Measurements from ENCODE around the gene LCP1. TPM values are rescaled to one million over a fixed set of nuclear protein-coding genes. Genes with fewer than 3 reads are reported as not detected.

The LCP1 gene
- total RNA-seq, 1 experiment from 2014 or later, result 1.5 TPM

DNA sequence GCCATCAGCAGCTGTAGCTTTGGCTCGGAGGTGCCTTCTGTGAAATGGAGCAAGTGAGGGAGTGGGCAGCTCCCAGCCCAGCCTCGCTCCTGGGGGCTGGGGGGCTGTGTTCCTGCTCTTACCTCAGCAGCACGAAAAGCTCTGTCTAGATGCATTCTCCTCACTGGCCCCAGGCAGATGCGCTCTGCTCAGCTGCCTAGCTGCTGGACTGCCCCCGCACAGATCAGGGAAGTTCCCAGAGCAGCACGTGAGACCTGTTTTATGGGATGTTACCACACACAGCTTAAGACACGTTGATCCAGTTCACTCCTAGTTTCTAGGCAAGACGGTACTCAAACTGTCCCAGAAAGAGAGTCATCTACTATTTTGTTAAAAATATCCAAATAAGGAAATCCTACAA is 13.6 kb downstream of the LCP1 start:
- no peak for ATAC-seq
- no peaks in the 10 kb centered on the region; the same call in 1 of the 2 replicates for H3K27me3 ChIP-seq (ENCODE audit: control insufficient read depth, insufficient read depth, low read length)
- POLR2A ChIA-PET, result no interaction called here
- no peak for TF ChIP-seq TCF7L2 (IDR thresholded peaks at IDR 0.05; ENCODE audit: low read depth, low read length)
- no peak for TF ChIP-seq SIN3A (IDR thresholded peaks at IDR 0.05; ENCODE audit: borderline replicate concordance, insufficient read depth, low read depth, low read length)
- no peak for TF ChIP-seq CTCF (IDR thresholded peaks at IDR 0.05)
- TF ChIP-seq POLR2AphosphoS5 (IDR thresholded peaks at IDR 0.05; ENCODE audit: low read depth, low read length), result no peak
- TF ChIP-seq REST (IDR thresholded peaks at IDR 0.05; ENCODE audit: insufficient read depth in 1 of 2, low read depth in 2 of 2, low read length in 1 of 2), result no peak
- no peak overlapping the region for H3K4me3 ChIP-seq (ENCODE audit: low read depth in 2 of 2, low read length in 2 of 2)
- CTCF ChIA-PET, result no interaction called here
- no peaks in the 10 kb centered on the region for H3K36me3 ChIP-seq (ENCODE audit: control insufficient read depth, insufficient read depth, low read length)
- no TSS peak for BruUV-seq (replicated peaks)
- H3K4me1 ChIP-seq (ENCODE audit: control insufficient read depth, insufficient read depth, low read length), result no peaks in the 10 kb centered on the region
- in situ Hi-C loops (cut with HindIII; ENCODE audit: low pct_unique_long_range_greater_than_20kb, low sequenced_read_pairs) (no loop called here), intact Hi-C loops (cut with micrococcal nuclease; ENCODE audit: unreplicated experiment) (no loop called here)
- DNase-seq (ENCODE audit: low read depth, low spot score), result no peak
- H3K9me3 ChIP-seq (ENCODE audit: control insufficient read depth, insufficient read depth, low read depth, low read length), result no peaks in the 10 kb centered on the region
- H3K27ac ChIP-seq (ENCODE audit: low read length), result no peak overlapping the region

GRCh38 chr13:46166947-46167610 is 14.9 kb downstream of the LCP1 start:
- Histone ChIP-seq H3K27ac (ENCODE audit: low read length) (no peak overlapping the region), H3K4me3 (ENCODE audit: low read depth in 2 of 2, low read length in 2 of 2) (no peak overlapping the region), H3K27me3 (ENCODE audit: control insufficient read depth, insufficient read depth, low read length) (no peaks in the 10 kb centered on the region; the same call in 1 of the 2 replicates), H3K36me3 (ENCODE audit: control insufficient read depth, insufficient read depth, low read length) (no peaks in the 10 kb centered on the region), H3K4me1 (ENCODE audit: control insufficient read depth, insufficient read depth, low read length) (no peaks in the 10 kb centered on the region), H3K9me3 (ENCODE audit: control insufficient read depth, insufficient read depth, low read depth, low read length) (no peaks in the 10 kb centered on the region)
- TF ChIP-seq TCF7L2 (IDR thresholded peaks at IDR 0.05; ENCODE audit: low read depth, low read length) (no peak), POLR2AphosphoS5 (IDR thresholded peaks at IDR 0.05; ENCODE audit: low read depth, low read length) (no peak), CTCF (IDR thresholded peaks at IDR 0.05) (no peak), REST (IDR thresholded peaks at IDR 0.05; ENCODE audit: insufficient read depth in 1 of 2, low read depth in 2 of 2, low read length in 1 of 2) (no peak), SIN3A (IDR thresholded peaks at IDR 0.05; ENCODE audit: borderline replicate concordance, insufficient read depth, low read depth, low read length) (no peak)
- intact Hi-C loops (cut with micrococcal nuclease; ENCODE audit: unreplicated experiment) (no loop called here), in situ Hi-C loops (cut with HindIII; ENCODE audit: low pct_unique_long_range_greater_than_20kb, low sequenced_read_pairs) (no loop called here)
- no peak for DNase-seq (ENCODE audit: low read depth, low spot score)
- ChIA-PET POLR2A (no interaction called here), CTCF (no interaction called here)
- BruUV-seq (replicated peaks), result no TSS peak
- no peak for ATAC-seq

Data from Panc1 (cell line).